Activated T-helper 2 cell treated with anti-CD3 and anti-CD28 coated beads, Interferon-gamma antibody, Interleukin-2, Interleukin-4, amounts not matched to agents 10 μg/mL and 5 μg/mL and 100 μg/mL, durations not matched to agents 14 hours and 24 hours and 36 hours (primary cell): ENCODE data around the gene ELFN1. TPM values are rescaled to one million over a fixed set of nuclear protein-coding genes. Genes with fewer than 3 reads are reported as not detected.

Experiments
- DNase-seq: peaks from one replicate; pipeline ENCODE4 v3.0.0; 2021; ENCODE audit warnings: low spot score
- H3K27ac Mint-ChIP-seq: one replicate; pipeline ENCODE4 v1.8.0; 2021; ENCODE audit warnings: mixed read lengths
- H3K27me3 Mint-ChIP-seq: one replicate; pipeline ENCODE4 v1.8.0; 2021; ENCODE audit warnings: low read depth, mixed read lengths
- H3K36me3 Mint-ChIP-seq: one replicate; pipeline ENCODE4 v1.8.0; 2021; ENCODE audit warnings: low read depth, mixed read lengths
- H3K4me1 Mint-ChIP-seq: one replicate; pipeline ENCODE4 v1.8.0; 2021; ENCODE audit warnings: low read depth, mixed read lengths
- H3K4me3 Mint-ChIP-seq: one replicate; pipeline ENCODE4 v1.8.0; 2021; ENCODE audit warnings: low read depth, mild to moderate bottlenecking, moderate library complexity, mixed read lengths
- H3K9me3 Mint-ChIP-seq: one replicate; pipeline ENCODE4 v1.8.0; 2021; ENCODE audit warnings: mixed read lengths
- intact Hi-C: fragments of 100-400 bp; cut with micrococcal nuclease; formaldehyde crosslinking; loops from one replicate; pipeline ENCODE4 v1.15.1; 2023
- total RNA-seq: library from RNA; stranded (reverse); gene quantifications from 2 replicates; pipeline ENCODE4 v1.2.3, GENCODE V29; 2022

The ELFN1 gene
- total RNA-seq = not detected in 2 replicates

DNA sequence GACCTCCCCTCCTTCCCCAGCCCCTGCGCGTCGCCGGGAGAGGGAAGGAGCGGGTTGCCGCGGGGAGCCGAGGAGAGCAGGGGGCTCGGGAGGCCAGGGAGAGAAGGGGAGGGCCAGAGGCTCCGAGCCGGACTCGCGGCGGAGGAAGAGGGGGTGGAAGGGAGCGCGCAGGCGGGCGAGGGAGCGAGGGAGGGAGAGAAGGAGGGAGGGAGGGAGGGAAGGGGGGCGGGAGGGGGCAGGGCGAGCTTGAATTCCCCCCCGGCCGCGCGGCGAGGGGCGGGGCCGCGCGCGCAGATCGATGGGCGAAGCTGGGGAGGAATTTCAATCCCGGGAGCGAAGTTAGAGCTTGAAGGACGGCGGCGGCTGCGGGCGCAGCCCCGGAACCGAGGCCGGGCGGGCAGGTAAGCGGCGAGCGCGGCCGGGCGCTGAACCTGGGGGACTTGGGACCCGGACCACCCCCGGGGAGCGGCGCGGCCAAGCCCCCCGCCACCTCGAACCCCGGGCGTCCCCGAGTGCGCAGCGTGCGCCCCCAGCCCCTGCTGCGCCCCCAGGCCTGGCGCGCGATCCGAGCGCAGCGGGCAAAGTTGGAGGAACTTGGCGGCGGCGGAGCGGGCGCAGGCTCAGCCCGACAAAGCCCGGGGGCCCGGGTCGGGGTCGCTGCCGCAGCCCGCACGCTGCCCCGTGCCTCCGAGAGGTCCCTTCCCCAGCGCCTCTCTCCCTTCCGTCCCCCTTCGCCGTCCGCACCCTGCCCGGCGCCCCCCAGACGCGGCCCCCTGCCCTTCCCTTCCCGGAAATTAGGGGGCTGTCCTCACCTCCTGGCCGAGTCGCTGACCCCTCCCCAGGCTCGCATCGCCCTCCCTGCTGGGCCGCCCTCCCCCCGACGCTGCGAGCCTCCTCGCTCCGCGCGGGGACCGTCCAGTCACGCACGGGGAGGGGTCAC lies at the start of gene ELFN1:
Gene ELFN1, plus strand, starts transcription at position 324 of the 940 bp plus-strand sequence. CDS start 74,320 bp downstream, outside the sequence.
- no peak within 1 kb of the TSS for H3K4me3 Mint-ChIP-seq
- H3K27me3 Mint-ChIP-seq = peaks cover 29% of the 10 kb centered on the region
- intact Hi-C loops = loop anchor here (5.0 to 10.0 kb wide), 3 partner anchors 255 to 675 kb away; no protein-coding TSS in a partner anchor
- no peaks in the 10 kb centered on the region for H3K9me3 Mint-ChIP-seq
- no peaks in the 10 kb centered on the region for H3K36me3 Mint-ChIP-seq
- no peak for DNase-seq
- H3K4me1 Mint-ChIP-seq = no peaks in the 10 kb centered on the region
- H3K27ac Mint-ChIP-seq = no peak within 1 kb of the TSS

- intact Hi-C loops = no loop called here
- no peak for DNase-seq
- H3K9me3 Mint-ChIP-seq = peaks cover 13% of the 10 kb centered on the region
- H3K4me3 Mint-ChIP-seq = no peak overlapping the region
- no peaks in the 10 kb centered on the region for H3K4me1 Mint-ChIP-seq
- no peak overlapping the region for H3K27ac Mint-ChIP-seq
- no peaks in the 10 kb centered on the region for H3K36me3 Mint-ChIP-seq
- no peaks in the 10 kb centered on the region for H3K27me3 Mint-ChIP-seq
Observed at GRCh38 chr7:1620835-1621234, 49.2 kb upstream of the ELFN1 start.

GRCh38 chr7:1621718-1622117 lies 48.4 kb upstream of the ELFN1 start:
- Mint-ChIP-seq H3K4me3 (no peak overlapping the region), H3K9me3 (peaks cover 14% of the 10 kb centered on the region), H3K4me1 (no peaks in the 10 kb centered on the region), H3K27ac (no peak overlapping the region), H3K27me3 (no peaks in the 10 kb centered on the region), H3K36me3 (no peaks in the 10 kb centered on the region)
- DNase-seq = no peak
- intact Hi-C loops = no loop called here

- Mint-ChIP-seq H3K9me3 (peaks cover 17% of the 10 kb centered on the region), H3K4me3 (no peak overlapping the region), H3K36me3 (no peaks in the 10 kb centered on the region), H3K4me1 (no peaks in the 10 kb centered on the region), H3K27me3 (no peaks in the 10 kb centered on the region), H3K27ac (no peak overlapping the region)
- intact Hi-C loops = no loop called here
- no peak for DNase-seq
Observed at GRCh38 chr7:1622441-1622840, 47.6 kb upstream of the ELFN1 start.

- H3K36me3 Mint-ChIP-seq = no peaks in the 10 kb centered on the region
- no peak overlapping the region for H3K4me3 Mint-ChIP-seq
- H3K27ac Mint-ChIP-seq = no peak overlapping the region
- H3K9me3 Mint-ChIP-seq = peaks cover 11% of the 10 kb centered on the region
- intact Hi-C loops = no loop called here
- no peak for DNase-seq
- no peaks in the 10 kb centered on the region for H3K4me1 Mint-ChIP-seq
- no peaks in the 10 kb centered on the region for H3K27me3 Mint-ChIP-seq
Observed at GRCh38 chr7:1623810-1624209, 46.3 kb upstream of the ELFN1 start.

DNA sequence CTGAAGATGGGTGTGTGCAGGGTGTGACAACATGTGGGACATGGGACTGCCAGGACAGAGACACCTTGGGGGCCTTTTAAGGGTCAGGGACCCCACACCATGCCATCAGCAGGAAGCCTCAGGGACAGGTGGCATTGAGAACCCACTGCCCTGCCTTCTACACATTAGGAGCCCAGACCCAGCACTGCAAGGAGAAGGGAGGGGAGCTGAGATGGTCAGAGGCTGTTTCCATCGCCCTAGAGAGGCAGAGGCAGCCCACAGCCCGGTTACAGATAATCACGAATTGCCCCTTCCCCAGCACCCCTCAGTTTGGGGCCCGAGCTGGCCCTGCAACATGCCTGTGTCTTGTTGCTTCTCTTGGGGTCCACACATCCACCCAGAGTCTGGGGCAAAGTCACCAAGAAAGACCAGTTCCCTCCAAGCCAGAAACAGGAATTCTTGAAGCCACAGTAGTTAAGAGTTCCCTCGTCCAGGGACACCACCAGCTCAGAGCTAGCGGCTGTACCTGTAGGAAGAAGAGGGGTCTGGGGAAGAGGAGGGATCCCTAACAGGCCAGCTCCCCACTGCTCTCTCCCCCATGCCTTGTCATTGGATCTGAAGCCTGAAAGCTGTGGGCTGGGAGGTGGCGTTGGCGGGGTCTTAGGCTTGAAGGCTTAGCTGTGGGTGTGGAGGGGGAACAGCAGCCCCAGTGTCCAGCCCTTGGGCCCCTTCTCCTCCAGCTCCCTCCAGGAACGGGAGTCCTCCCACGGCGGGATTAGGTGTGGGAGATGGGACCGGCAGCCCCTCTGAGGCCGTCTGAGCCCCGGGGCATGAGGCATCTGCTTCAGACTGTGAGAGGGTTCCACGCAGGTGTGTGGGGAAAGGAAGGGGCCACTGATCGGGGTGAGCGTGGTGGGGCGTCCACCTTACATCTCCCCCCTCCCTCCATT lies 44.8 kb upstream of the ELFN1 start:
- no peaks in the 10 kb centered on the region for H3K36me3 Mint-ChIP-seq
- no peak overlapping the region for H3K27ac Mint-ChIP-seq
- intact Hi-C loops = no loop called here
- H3K9me3 Mint-ChIP-seq = peaks cover 7% of the 10 kb centered on the region
- DNase-seq = no peak
- H3K27me3 Mint-ChIP-seq = no peaks in the 10 kb centered on the region
- H3K4me3 Mint-ChIP-seq = no peak overlapping the region
- no peaks in the 10 kb centered on the region for H3K4me1 Mint-ChIP-seq

DNA sequence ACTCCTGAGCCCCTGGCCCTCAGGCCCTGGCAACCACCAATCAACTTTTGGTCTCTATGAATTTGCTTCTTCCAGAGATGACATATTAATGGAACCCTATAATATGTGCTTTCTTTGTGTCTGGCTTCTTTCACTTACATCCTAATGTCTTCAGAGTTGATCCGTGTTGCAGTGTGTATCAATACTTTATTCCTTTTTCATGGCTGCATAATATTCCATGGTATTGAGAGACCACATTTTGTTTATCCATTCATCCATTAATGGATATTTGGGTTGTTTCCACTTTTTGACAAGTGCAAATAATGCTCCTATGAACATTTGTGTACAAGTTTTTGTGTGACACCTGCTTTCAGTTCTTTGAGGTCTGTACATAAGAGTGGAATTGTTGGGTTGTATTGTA lies 43.3 kb upstream of the ELFN1 start:
- Mint-ChIP-seq H3K27ac (no peak overlapping the region), H3K4me3 (no peak overlapping the region), H3K27me3 (no peaks in the 10 kb centered on the region), H3K9me3 (peaks cover 7% of the 10 kb centered on the region), H3K36me3 (no peaks in the 10 kb centered on the region), H3K4me1 (no peaks in the 10 kb centered on the region)
- no peak for DNase-seq
- intact Hi-C loops = no loop called here

- no peak for DNase-seq
- H3K27me3 Mint-ChIP-seq = no peaks in the 10 kb centered on the region
- no peak overlapping the region for H3K4me3 Mint-ChIP-seq
- no peaks in the 10 kb centered on the region for H3K4me1 Mint-ChIP-seq
- intact Hi-C loops = no loop called here
- peaks cover 9% of the 10 kb centered on the region for H3K9me3 Mint-ChIP-seq
- H3K27ac Mint-ChIP-seq = no peak overlapping the region
- no peaks in the 10 kb centered on the region for H3K36me3 Mint-ChIP-seq
Observed at GRCh38 chr7:1630700-1631336, 39.3 kb upstream of the ELFN1 start.

DNA sequence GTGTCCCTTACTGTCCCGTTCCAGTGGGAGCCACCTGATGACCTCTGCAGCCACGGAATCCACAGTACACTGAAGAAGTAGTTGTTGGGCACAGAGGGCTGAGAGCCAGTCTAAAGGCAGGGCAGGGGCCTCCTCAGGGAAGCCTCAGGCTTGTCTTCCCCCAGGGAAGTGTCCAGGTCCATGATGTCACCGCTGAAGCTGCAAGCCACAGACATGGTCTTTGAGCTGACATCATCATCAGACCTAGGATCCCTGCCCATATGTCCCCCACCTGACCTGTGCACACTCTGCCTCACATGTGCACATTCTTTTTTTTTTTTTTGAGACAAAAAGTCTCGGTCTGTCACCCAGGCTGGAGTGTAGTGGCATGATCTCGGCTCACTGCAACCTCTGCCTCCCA lies 38.4 kb upstream of the ELFN1 start:
- Mint-ChIP-seq H3K9me3 (peaks cover 10% of the 10 kb centered on the region), H3K27ac (no peak overlapping the region), H3K36me3 (no peaks in the 10 kb centered on the region), H3K4me3 (no peak overlapping the region), H3K27me3 (no peaks in the 10 kb centered on the region), H3K4me1 (no peaks in the 10 kb centered on the region)
- DNase-seq = no peak
- intact Hi-C loops = no loop called here

GRCh38 chr7:1632506-1632905 lies 37.6 kb upstream of the ELFN1 start:
- DNase-seq = no peak
- Mint-ChIP-seq H3K27me3 (no peaks in the 10 kb centered on the region), H3K4me3 (no peak overlapping the region), H3K36me3 (no peaks in the 10 kb centered on the region), H3K27ac (no peak overlapping the region), H3K9me3 (peaks cover 12% of the 10 kb centered on the region), H3K4me1 (no peaks in the 10 kb centered on the region)
- intact Hi-C loops = no loop called here

GRCh38 chr7:1632916-1633785 lies 36.9 kb upstream of the ELFN1 start:
- H3K4me1 Mint-ChIP-seq = no peaks in the 10 kb centered on the region
- no peaks in the 10 kb centered on the region for H3K36me3 Mint-ChIP-seq
- no peak overlapping the region for H3K27ac Mint-ChIP-seq
- H3K27me3 Mint-ChIP-seq = no peaks in the 10 kb centered on the region
- no peak for DNase-seq
- H3K9me3 Mint-ChIP-seq = peaks cover 10% of the 10 kb centered on the region
- no peak overlapping the region for H3K4me3 Mint-ChIP-seq
- intact Hi-C loops = no loop called here

- H3K4me1 Mint-ChIP-seq = no peaks in the 10 kb centered on the region
- no peak for DNase-seq
- peaks cover 10% of the 10 kb centered on the region for H3K9me3 Mint-ChIP-seq
- no peak overlapping the region for H3K27ac Mint-ChIP-seq
- H3K36me3 Mint-ChIP-seq = no peaks in the 10 kb centered on the region
- H3K4me3 Mint-ChIP-seq = no peak overlapping the region
- H3K27me3 Mint-ChIP-seq = no peaks in the 10 kb centered on the region
- intact Hi-C loops = no loop called here
Observed at GRCh38 chr7:1635401-1635800, 34.7 kb upstream of the ELFN1 start.
